ENCODE data around the gene CHGA.

The CHGA gene

GRCh38 chr14:92974541-92975345, 51.8 kb downstream of the CHGA start:
- in situ Hi-C loops (cut with MboI; ENCODE audit: low sequenced_read_pairs) = loop anchor here (10.0 kb wide), 1 partner anchor 170 kb away; no protein-coding TSS in a partner anchor

GRCh38 chr14:92976268-92976667, 53.3 kb downstream of the CHGA start:
- in situ Hi-C loops (cut with MboI; ENCODE audit: low sequenced_read_pairs) = loop anchor here (10.0 kb wide), 1 partner anchor 169 kb away; no protein-coding TSS in a partner anchor

GRCh38 chr14:92978229-92979021, 55.5 kb downstream of the CHGA start:
- in situ Hi-C loops (cut with MboI; ENCODE audit: low sequenced_read_pairs) = loop anchor here (10.0 kb wide), 1 partner anchor 166 kb away; no protein-coding TSS in a partner anchor

GRCh38 chr14:92980866-92981265, 57.9 kb downstream of the CHGA start:
- in situ Hi-C loops (cut with MboI; ENCODE audit: low sequenced_read_pairs) = no loop called here

GRCh38 chr14:92981726-92982125, 58.8 kb downstream of the CHGA start:
- in situ Hi-C loops (cut with MboI; ENCODE audit: low sequenced_read_pairs) = no loop called here

- in situ Hi-C loops (cut with MboI; ENCODE audit: low sequenced_read_pairs) = no loop called here
Observed at GRCh38 chr14:92982956-92983355, 60.0 kb downstream of the CHGA start.

- in situ Hi-C loops (cut with MboI; ENCODE audit: low sequenced_read_pairs) = no loop called here
Observed at GRCh38 chr14:92984082-92984788, 61.3 kb downstream of the CHGA start.
